SU-DHL-6 (cell line): ENCODE results near the gene TRAPPC2L.

Source experiments
- EZH2phosphoT487 ChIP-seq: fragments of 200-600 bp; sonication (generic), shearing (Covaris generic); conservative IDR thresholded peaks from 2 replicates; pipeline ENCODE4 v1.6.1; 2018; ENCODE audit warnings: mild to moderate bottlenecking, antibody characterized with exemption, low read length, moderate library complexity, mixed read lengths
- TF ChIP-seq, protein P1 (sequence below): fragments of 200-600 bp; sonication (generic); IDR thresholded peaks from one replicate; pipeline ENCODE4 v1.5.1; 2017; ENCODE audit warnings: antibody characterized with exemption, mild to moderate bottlenecking, low read length, moderate library complexity; ENCODE audit not compliant: insufficient read depth, poor library complexity, severe bottlenecking

DNA sequence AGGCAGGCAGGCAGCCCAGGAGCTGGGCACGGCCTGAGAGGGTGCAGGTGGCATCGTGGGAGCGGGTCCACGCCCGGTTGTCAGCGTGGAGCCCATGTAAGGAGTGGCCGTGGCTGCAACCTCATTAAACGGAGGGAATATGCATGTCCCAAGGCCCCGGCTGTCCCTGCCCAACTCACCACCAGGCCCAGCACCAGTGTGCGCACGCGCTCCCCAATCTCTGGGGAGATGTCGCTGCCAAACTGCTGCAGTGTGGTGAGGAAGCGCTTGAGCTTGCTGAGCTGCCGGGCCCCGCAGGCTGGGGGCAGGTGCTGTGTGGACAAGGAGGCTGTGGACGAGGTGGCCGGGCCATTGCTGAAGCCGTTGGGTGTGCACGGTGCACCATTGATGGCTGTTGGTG, 35.1 kb downstream of the TRAPPC2L start:
- TF ChIP-seq, protein P1, sequence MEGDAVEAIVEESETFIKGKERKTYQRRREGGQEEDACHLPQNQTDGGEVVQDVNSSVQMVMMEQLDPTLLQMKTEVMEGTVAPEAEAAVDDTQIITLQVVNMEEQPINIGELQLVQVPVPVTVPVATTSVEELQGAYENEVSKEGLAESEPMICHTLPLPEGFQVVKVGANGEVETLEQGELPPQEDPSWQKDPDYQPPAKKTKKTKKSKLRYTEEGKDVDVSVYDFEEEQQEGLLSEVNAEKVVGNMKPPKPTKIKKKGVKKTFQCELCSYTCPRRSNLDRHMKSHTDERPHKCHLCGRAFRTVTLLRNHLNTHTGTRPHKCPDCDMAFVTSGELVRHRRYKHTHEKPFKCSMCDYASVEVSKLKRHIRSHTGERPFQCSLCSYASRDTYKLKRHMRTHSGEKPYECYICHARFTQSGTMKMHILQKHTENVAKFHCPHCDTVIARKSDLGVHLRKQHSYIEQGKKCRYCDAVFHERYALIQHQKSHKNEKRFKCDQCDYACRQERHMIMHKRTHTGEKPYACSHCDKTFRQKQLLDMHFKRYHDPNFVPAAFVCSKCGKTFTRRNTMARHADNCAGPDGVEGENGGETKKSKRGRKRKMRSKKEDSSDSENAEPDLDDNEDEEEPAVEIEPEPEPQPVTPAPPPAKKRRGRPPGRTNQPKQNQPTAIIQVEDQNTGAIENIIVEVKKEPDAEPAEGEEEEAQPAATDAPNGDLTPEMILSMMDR: no peak
- TF ChIP-seq EZH2phosphoT487: no peak
